ENCODE measurements around the gene RFTN1. TPM values are rescaled to one million over a fixed set of nuclear protein-coding genes. Genes with fewer than 3 reads are reported as not detected.

The RFTN1 gene
- total and polyA plus RNA-seq, 10 of the 15 experiments (the other 5 are each of a cell fraction or from before 2014, with no cell fraction given) = 20.6 to 213 (median 147) TPM

DNA sequence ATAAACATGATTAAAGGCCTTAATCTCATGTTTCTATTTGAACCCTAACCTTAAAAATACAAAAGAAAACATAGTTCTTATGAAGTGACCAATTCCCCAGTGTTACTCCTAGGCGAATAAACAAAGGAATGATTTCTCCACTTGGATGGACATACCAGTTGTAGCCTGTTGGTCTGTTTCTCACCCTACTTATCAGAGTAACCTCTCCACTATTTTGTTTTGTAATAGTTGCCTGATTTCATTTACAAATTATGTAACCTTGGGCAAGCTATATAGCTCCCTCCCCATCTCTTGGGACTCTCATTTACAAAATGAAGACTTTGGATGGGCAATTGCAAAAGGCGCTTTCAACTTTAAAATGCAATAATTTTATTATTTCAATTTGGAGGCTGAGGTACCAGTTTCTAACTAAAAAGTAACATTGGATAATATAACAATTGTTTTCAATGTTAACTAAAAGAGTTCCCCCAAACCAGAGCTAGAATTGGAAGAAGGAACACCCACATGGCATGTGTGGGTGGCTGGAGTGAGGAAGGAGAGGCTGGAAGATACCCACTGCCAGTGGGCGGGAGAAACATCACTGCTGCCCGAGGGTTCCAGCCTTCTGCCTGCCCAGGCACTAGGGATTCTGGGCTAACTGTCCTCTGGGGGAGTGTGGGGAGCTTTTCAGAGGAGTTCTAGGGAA is 74.2 kb downstream of the RFTN1 start:
- Histone ChIP-seq H3K4me2 (ENCODE audit: control insufficient read depth, insufficient read depth) (no peak overlapping the region), H3K79me2 (ENCODE audit: control insufficient read depth, insufficient read depth, low read length) (peaks cover 30% of the 10 kb centered on the region), H2AFZ (ENCODE audit: control insufficient read depth, low read depth, low read length) (no peak overlapping the region), H3K4me3 (no peak overlapping the region), H3K4me1 (ENCODE audit: control insufficient read depth, insufficient read depth, low read length) (0 out of 2 replicates have a peak, but pooled peaks cover under 1% of the 10 kb centered on the region), H3K9ac (ENCODE audit: control insufficient read depth, insufficient read depth, low read length) (no peak overlapping the region), H3K27me3 (replicated peaks in 1 of 2; ENCODE audit: control insufficient read depth in 2 of 2, insufficient read depth in 2 of 2, low read length in 1 of 2) (no peaks in the 10 kb centered on the region), H3K36me3 (ENCODE audit: control insufficient read depth in 2 of 2, insufficient read depth in 2 of 2, low read length in 1 of 2) (peaks cover 0 to 1% of the 10 kb centered on the region in 2 experiments; a peak in 2 of 4 replicates), H3K9me3 (replicated peaks; ENCODE audit: control insufficient read depth, insufficient read depth, low read length) (no peaks in the 10 kb centered on the region; the same call in 2 of the 3 replicates), H3K27ac (ENCODE audit: control insufficient read depth, insufficient read depth) (no peak overlapping the region), H4K20me1 (ENCODE audit: control insufficient read depth, insufficient read depth) (no peaks in the 10 kb centered on the region)
- ChIA-PET CTCF (interaction anchor here (0.9 kb wide), 1 partner anchor 12 kb away, joined by 3 read pairs; no protein-coding TSS in a partner anchor), SMC1A (ENCODE audit: uncharacterized antibody, unreplicated experiment) (interaction anchor here (1.0 to 2.4 kb wide), 8 partner anchors 8 to 65 kb away, joined by 3 to 15 read pairs (median 6); no protein-coding TSS in a partner anchor), POLR2A (interaction anchor here (0.6 to 1.6 kb wide), 5 partner anchors 8 to 63 kb away, joined by 3 to 7 read pairs (median 3); no protein-coding TSS in a partner anchor), RAD21 (ENCODE audit: unreplicated experiment) (interaction anchor here (1.3 to 1.7 kb wide), 2 partner anchors 43 to 57 kb away, joined by 3 read pairs; no protein-coding TSS in a partner anchor)
- ATAC-seq (no peak), FAIRE-seq (no peak), DNase-seq (ENCODE audit: low read depth, low spot score) (no peak)
- intact Hi-C loops (cut with micrococcal nuclease; ENCODE audit: unreplicated experiment) = no loop called here
- in situ Hi-C loops (cut with MboI) = no loop called here
- BruUV-seq (replicated peaks) = no TSS peak
- WGBS (ENCODE audit: insufficient coverage, insufficient replicate concordance, low lambda C conversion rate, missing lambda C conversion rate) = 80% methylated on average over 4 of the region's 4 CpGs
- TF ChIP-seq, protein P1, sequence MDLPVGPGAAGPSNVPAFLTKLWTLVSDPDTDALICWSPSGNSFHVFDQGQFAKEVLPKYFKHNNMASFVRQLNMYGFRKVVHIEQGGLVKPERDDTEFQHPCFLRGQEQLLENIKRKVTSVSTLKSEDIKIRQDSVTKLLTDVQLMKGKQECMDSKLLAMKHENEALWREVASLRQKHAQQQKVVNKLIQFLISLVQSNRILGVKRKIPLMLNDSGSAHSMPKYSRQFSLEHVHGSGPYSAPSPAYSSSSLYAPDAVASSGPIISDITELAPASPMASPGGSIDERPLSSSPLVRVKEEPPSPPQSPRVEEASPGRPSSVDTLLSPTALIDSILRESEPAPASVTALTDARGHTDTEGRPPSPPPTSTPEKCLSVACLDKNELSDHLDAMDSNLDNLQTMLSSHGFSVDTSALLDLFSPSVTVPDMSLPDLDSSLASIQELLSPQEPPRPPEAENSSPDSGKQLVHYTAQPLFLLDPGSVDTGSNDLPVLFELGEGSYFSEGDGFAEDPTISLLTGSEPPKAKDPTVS (IDR thresholded peaks at IDR 0.05; ENCODE audit: low read depth, low read length) = no peak
- TF ChIP-seq, protein P2, sequence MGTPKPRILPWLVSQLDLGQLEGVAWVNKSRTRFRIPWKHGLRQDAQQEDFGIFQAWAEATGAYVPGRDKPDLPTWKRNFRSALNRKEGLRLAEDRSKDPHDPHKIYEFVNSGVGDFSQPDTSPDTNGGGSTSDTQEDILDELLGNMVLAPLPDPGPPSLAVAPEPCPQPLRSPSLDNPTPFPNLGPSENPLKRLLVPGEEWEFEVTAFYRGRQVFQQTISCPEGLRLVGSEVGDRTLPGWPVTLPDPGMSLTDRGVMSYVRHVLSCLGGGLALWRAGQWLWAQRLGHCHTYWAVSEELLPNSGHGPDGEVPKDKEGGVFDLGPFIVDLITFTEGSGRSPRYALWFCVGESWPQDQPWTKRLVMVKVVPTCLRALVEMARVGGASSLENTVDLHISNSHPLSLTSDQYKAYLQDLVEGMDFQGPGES (IDR thresholded peaks at IDR 0.05) = no peak
- TF ChIP-seq IRF4 (IDR thresholded peaks at IDR 0.05; ENCODE audit: low read depth, low read length) = no peak
- TF ChIP-seq CBX3 (IDR thresholded peaks at IDR 0.05; ENCODE audit: borderline replicate concordance, low read depth) = no peak
- TF ChIP-seq ETV6 (conservative IDR thresholded peaks at IDR 0.05 in 1 of 2, IDR thresholded peaks at IDR 0.05 in 1 of 2; ENCODE audit: borderline replicate concordance in 1 of 2, low read depth in 1 of 2) = no peak
